RWPE1 (cell line): ENCODE results near the gene TMSB10.
A peak's percentile ranks its signal among the peaks of the same experiment; 100 is the strongest.
"Not testable (repeated sequence)": the region's sequence is repeated elsewhere in the genome, so short reads cannot be mapped to it uniquely, and the experiment has no call there.

ENCODE experiments used
- CTCF ChIA-PET: fragments of 350-600 bp; sonication (Branson Sonifier 250); formaldehyde crosslinking; extraction: SDS; loops from one replicate; lab custom pipeline; 2021; lab: Yijun Ruan, JAX
- POLR2A ChIA-PET: fragments of 400-600 bp; formaldehyde crosslinking; extraction: SDS; loops from one replicate; lab custom pipeline; 2020; ENCODE audit warnings: antibody characterized with exemption; ENCODE audit not compliant: low non-redundant PET; lab: Yijun Ruan, JAX
- DNase-seq: peaks from one replicate; pipeline ENCODE4 v3.0.0; 2012; ENCODE audit warnings: low spot score
- H3K27ac ChIP-seq: fragments of 450-650 bp; 2 replicates; pipeline ENCODE4 v1.5.1; 2017
- TF ChIP-seq, protein P1 (sequence below): fragments of 450-650 bp; conservative IDR thresholded peaks from 2 replicates; pipeline ENCODE4 v1.5.1; 2017; ENCODE audit warnings: low read depth, mild to moderate bottlenecking

TMSB10 gene

GRCh38 chr2:84861539-84861938 lies 43.9 kb upstream of the TMSB10 start:
- POLR2A ChIA-PET, result no interaction called here
- TF ChIP-seq, protein P1, sequence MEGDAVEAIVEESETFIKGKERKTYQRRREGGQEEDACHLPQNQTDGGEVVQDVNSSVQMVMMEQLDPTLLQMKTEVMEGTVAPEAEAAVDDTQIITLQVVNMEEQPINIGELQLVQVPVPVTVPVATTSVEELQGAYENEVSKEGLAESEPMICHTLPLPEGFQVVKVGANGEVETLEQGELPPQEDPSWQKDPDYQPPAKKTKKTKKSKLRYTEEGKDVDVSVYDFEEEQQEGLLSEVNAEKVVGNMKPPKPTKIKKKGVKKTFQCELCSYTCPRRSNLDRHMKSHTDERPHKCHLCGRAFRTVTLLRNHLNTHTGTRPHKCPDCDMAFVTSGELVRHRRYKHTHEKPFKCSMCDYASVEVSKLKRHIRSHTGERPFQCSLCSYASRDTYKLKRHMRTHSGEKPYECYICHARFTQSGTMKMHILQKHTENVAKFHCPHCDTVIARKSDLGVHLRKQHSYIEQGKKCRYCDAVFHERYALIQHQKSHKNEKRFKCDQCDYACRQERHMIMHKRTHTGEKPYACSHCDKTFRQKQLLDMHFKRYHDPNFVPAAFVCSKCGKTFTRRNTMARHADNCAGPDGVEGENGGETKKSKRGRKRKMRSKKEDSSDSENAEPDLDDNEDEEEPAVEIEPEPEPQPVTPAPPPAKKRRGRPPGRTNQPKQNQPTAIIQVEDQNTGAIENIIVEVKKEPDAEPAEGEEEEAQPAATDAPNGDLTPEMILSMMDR, result no peak
- CTCF ChIA-PET, result interaction anchor here (0.6 to 0.7 kb wide), 2 partner anchors 12 to 33 kb away, joined by 3 to 4 read pairs; no protein-coding TSS in a partner anchor
- H3K27ac ChIP-seq, result no peak overlapping the region
- DNase-seq, result no peak

DNA sequence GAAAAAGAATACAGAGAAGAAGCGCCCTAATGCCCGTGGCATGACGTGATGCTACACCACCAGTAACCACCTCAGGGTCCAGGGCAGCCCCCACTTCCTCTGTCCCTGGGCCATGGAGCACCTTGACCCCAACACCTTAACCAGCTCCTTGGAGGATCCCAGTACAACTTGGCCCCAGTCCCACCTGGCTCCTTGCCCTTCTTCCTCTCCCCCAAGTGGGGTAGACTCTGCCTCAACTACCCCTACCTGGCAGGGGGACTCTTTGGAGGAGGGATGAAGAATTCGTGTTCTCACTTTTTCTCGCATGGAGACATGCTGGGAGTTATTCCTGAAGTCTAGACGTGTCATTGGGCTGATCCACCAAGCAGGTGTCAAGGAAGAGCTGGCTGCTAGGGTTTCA lies 43.5 kb upstream of the TMSB10 start:
- DNase-seq, result no peak
- ChIA-PET CTCF (interaction anchor here (0.6 to 0.7 kb wide), 2 partner anchors 12 to 34 kb away, joined by 3 to 4 read pairs; no protein-coding TSS in a partner anchor), POLR2A (no interaction called here)
- no peak overlapping the region for H3K27ac ChIP-seq
- TF ChIP-seq, protein P1, result no peak

GRCh38 chr2:84865181-84865783 lies 40.2 kb upstream of the TMSB10 start:
- CTCF ChIA-PET, result interaction anchor here (0.5 to 0.8 kb wide), 7 partner anchors 15 to 1639 kb away, joined by 3 to 4 read pairs (median 3); partner anchors contain the start of gene TRABD2A
- H3K27ac ChIP-seq, result no peak overlapping the region
- DNase-seq, result no peak
- POLR2A ChIA-PET, result no interaction called here
- TF ChIP-seq, protein P1, result peak; percentile 32

DNA sequence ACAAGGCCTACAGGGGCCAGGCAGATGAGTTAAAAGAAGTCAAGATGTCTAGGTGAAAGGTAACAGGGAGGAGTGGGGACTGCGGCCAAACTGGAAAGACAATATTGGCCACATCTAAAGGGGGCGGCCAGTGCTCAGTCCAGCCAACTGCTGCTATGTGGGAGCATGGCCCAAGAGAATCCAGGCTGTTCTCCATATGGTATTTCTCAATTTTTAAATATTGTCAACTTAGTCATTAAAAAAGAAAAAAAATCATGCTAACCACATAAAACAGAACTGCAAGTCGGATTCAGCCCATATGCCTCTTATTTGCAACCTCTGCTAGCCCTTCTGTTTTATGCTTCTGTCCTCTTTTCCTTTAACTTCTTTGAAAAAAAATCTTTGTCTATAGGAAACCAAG lies 39.3 kb upstream of the TMSB10 start:
- ChIA-PET CTCF (interaction anchor here (0.6 to 0.7 kb wide), 2 partner anchors 80 to 135 kb away, joined by 3 to 8 read pairs; no protein-coding TSS in a partner anchor), POLR2A (no interaction called here)
- TF ChIP-seq, protein P1, result no peak
- H3K27ac ChIP-seq, result no peak overlapping the region
- no peak for DNase-seq

DNA sequence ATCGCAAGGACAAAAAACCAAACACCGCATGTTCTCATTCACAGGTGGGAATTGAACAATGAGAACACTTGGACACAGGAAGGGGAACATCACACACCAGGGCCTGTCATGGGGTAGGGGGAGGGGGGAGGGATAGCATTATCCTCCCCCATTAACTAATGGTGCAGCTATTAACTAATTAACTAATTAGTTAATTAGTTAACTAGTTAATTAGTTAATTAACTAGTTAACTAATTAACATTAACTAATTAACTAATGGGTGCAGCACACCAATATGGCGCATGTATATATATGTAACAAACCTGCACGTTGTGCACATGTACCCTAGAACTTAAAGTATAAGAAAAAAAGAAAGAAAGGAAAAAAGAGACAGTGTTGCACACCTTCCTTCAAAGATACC lies 37.1 kb upstream of the TMSB10 start:
- POLR2A ChIA-PET, DNase-seq, H3K27ac ChIP-seq: not testable (repeated sequence)
- CTCF ChIA-PET, result interaction anchor here (0.7 kb wide), 1 partner anchor 346 kb away, joined by 3 read pairs; no protein-coding TSS in a partner anchor

DNA sequence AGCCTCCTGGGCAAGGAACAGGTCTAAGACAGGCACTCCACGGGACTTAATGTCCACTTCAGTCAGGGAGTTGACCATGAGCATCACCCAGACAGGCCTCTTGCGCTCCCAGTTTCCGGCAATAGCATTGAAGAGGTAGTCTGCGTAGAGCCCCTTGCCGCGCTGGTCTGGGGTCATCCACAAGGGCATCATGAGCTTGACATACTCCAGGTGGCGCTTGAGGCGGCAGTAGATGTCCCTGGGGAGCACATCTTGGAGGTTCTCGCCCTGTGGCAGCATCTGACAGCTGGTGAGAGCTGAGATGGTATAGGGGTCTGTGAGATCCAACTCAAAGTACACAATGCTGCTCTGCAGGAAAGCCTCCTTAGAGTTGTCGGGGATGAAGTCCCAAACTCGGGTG lies 35.1 kb upstream of the TMSB10 start:
- ChIA-PET POLR2A (no interaction called here), CTCF (interaction anchor here (0.6 kb wide), 1 partner anchor 1615 kb away, joined by 4 read pairs; no protein-coding TSS in a partner anchor)
- TF ChIP-seq, protein P1, result no peak
- no peak for DNase-seq
- H3K27ac ChIP-seq, result no peak overlapping the region

DNA sequence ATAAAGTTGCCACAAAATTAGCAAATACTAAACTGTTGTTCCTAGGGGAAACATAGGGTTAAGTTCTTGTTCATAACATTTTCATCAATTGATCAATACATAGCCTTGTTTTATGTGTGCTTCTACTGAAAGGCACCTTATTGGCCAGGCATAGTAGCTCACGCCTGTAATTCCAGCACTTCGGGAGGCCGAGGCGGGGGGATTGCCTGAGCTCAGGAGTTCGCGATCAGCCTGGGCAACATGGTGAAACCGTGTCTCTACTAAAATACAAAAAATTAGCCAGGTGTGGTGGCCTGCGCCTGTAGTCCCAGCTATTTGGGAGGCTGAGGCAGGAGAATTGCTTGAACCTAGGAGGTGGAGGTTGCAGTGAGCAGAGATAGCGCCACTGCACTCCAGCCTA lies 32.8 kb upstream of the TMSB10 start:
- CTCF ChIA-PET, result interaction anchor here (0.6 kb wide), 1 partner anchor 145 kb away, joined by 3 read pairs; no protein-coding TSS in a partner anchor
- DNase-seq, POLR2A ChIA-PET, H3K27ac ChIP-seq: not testable (repeated sequence)
